Hematopoietic multipotent progenitor cell (in vitro differentiated cells): ENCODE results near the gene MCCD1. TPM values are rescaled to one million over a fixed set of nuclear protein-coding genes. Genes with fewer than 3 reads are reported as not detected.
"Not testable (repeated sequence)": the region's sequence is repeated elsewhere in the genome, so short reads cannot be mapped to it uniquely, and the experiment has no call there.

ENCODE experiments used
- DNase-seq, 3 donors: peaks; one replicate each; pipeline ENCODE4 v3.0.0-alpha.2; 2011 to 2015; ENCODE audit warnings: low read depth in 2 of 3, low spot score in 2 of 3
- total RNA-seq: library from RNA; depleted of rRNA; stranded (reverse); fragments of >200 nt; gene quantifications from one replicate; pipeline ENCODE4 v1.2.3, GENCODE V29; 2012

MCCD1 gene
- total RNA-seq, 1 donor = not detected

GRCh38 chr6:31509036-31509435 lies 19.7 kb upstream of the MCCD1 start:
- DNase-seq = not testable (repeated sequence)

- no peak for DNase-seq
Observed at GRCh38 chr6:31510007-31510406, 18.8 kb upstream of the MCCD1 start.

DNA sequence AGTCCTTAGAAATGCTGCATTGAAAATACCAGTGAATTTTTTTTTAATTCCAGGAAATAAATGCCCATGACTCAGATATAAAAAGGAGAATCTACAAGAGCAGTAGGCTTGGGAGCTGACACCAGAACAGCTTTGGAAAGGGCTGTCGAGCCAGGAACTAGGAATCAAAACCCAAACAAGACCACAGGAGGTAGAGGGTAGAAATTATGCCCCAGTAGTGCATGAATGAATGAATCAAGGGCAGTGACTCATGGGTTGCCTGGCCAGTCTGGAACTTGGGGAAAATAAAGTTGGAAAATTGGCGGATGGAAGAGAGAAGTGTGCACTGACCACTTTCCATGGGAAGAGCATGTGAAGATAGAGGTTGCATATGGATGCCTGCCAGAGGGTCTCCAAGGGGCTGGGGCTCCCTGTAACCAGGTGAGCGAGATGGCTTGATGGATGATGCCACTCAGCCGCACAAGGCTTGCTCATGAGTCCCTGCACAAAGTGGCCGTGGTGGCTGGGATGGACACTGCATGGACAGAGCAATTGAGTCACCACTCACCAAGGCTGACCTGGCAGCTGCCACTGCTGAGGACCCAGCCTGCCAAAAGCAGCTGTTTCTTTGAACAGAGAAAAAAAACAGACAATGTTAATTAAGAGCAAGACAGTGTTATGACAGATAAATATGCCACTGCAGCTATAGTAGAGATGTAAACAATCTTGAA lies 15.2 kb upstream of the MCCD1 start:
- DNase-seq = no peak

GRCh38 chr6:31521835-31522234 lies 6.9 kb upstream of the MCCD1 start:
- DNase-seq = no peak

DNA sequence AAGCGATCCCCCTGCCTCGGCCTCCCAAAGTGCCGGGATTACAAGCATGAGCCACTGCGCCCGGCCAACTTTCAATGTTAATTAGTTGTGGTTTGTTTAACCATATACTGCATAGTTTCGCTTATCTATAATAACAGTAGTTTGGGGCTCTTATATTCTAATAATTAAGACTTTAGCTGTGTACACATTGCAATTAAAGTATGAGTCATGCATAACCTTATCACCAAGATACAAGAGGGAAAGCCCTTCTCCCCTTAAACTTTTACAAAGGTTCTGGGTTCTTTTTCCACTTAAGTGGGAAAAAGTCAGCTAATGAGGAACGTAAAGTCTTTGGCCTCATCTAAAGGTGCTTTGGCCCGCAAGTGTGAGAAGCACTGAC lies 3.2 kb upstream of the MCCD1 start:
- DNase-seq = no peak

DNA sequence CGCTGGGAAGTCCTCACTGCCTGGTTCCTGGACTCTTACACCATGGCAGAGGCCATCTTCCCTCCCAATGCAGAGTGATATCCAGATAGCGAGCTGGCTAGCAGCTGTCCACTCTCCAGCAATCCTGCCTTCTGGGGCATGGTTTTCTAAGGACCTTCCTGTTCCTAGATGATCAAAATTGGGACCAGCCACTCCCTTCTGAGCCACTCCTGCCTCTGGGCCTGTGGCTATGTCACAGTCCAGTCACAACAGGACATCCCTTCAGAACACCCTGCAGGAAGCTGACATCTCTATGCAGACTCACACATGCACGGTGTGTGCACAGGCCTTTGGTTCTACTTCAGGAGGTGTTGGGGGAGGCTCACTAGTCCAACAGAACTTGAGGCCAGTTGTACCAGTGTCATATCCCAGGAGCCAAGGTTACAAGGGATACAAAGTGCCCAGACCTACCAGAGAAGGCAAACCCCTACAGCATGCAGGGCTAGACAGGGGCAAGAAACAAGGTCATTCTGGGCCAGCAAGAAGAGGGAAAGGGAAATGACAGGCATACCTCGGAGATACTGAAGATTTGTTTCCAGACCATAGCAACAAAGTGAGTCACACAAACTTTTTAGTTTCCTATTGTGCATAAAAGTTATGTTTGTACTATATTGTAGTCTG lies 2.7 kb upstream of the MCCD1 start:
- DNase-seq = peak in 2 of 3 donors; percentile 17 to 29

- peak in 1 of 3 donors; percentile 13 for DNase-seq
Observed at GRCh38 chr6:31528307-31528777, 420 bp upstream of the MCCD1 start.

GRCh38 chr6:31529329-31530150 lies 778 bp downstream of the MCCD1 start:
- DNase-seq = no peak

GRCh38 chr6:31530659-31531058 lies 1.9 kb downstream of the MCCD1 start:
- no peak for DNase-seq

DNA sequence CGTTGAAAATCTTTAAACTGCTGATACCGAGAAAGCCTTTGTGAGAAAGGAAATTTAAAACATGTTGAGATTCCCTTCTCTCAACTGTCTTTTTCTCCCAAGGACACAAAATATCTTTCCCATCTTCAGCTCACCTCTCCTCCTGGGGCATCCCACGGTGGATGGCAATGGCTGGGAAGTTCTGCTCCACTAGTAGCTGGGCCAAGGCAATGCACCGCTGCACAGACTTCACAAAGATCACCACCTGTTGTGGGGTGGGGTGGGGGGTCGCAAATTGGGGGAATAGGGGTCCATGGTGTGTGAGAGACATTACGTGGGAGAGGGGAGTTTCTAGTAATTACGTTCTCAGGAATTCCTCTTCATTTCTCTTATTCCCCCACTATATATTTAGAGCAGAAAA lies 2.4 kb downstream of the MCCD1 start:
- DNase-seq = no peak

- no peak for DNase-seq
Observed at GRCh38 chr6:31531771-31532643, 3.2 kb downstream of the MCCD1 start.

GRCh38 chr6:31532644-31533454 lies 4.1 kb downstream of the MCCD1 start:
- DNase-seq = no peak

DNA sequence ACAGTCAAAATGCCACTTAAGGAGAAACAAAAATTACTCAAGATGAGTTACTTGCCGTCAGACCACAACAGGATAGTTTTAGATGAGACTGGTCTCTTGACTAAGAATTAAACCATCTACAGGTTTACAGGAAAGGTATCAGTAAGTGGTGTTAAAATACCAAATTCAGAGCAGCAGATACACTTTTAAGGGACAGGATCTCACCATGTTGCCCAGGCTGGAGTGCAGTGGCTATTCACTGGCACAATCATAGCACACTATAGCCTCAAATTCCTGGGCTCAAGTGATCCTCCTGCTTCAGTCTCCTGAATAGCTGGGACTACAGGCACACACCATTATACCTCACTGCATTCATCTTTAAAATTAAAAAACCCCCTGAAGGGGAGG lies 4.7 kb downstream of the MCCD1 start:
- DNase-seq = no peak

DNA sequence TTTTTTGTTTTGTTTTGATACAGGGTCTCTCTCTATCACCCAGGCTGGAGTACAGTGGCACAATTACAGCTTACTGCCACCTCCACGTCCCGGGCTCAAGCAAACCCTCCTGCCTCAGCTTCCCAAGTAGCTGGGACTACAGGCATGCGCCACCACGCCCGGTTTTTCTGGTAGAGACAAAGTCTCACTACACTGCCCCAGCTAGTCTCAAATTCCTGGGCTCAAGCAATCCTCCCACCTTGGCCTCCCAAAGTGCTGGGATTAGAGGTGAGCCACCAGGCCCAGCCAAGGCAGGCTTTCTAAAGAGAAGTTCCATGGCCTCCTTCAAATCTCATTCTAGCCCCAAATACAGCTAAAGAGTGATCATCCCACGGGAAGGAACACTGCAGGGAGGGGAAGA lies 5.2 kb downstream of the MCCD1 start:
- no peak for DNase-seq

- no peak for DNase-seq
Observed at GRCh38 chr6:31534521-31535040, 5.8 kb downstream of the MCCD1 start.

DNA sequence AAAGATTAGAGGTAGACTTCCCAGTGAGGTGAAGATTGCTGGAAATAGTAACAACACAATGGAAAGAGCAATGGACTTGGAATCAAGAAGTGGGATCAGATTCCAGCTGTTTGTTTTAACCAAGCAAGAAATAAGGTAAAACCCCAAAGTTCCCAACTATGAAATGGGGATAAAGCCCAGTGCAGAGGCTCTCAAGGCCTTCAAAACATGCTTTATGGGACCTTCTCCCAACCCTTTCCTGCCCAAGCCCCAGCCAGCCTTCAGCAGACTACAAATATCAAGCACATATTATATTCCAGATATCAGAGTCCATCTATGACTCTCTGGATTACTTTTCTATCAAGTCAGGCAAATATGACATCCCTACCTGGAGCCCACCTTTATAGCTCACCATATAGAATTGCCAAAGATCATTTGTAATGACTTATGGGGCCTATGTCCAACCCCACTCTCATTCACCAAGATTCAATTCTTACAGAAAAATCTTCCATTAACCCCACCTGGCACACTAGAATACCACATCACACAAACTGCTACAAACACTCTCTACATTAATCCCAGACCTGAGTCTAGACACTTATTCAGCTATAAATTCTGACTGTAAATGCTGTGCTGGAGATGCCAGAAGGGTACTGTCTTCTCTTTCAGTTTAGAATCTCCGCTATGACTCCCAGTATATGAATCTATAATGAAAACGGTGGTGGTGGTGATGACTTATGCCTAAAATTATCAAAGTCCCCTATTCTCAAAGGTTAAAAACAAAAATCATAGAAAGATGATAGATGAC lies 7.0 kb downstream of the MCCD1 start:
- no peak for DNase-seq

GRCh38 chr6:31538805-31539400 lies 10.1 kb downstream of the MCCD1 start:
- no peak for DNase-seq

GRCh38 chr6:31540640-31541039 lies 11.9 kb downstream of the MCCD1 start:
- no peak for DNase-seq
